Progenitor cell of endocrine pancreas (in vitro differentiated cells): Measurements from ENCODE around the gene GPR152. TPM values are rescaled to one million over a fixed set of nuclear protein-coding genes. Genes with fewer than 3 reads are reported as not detected.

Experiments used
- DNase-seq: peaks from one replicate; pipeline ENCODE4 v3.0.0; 2021; ENCODE audit warnings: low spot score; ENCODE audit not compliant: unreplicated experiment
- H3K27ac Mint-ChIP-seq: 2 replicates; pipeline ENCODE4 v1.8.0; 2021; ENCODE audit warnings: mild to moderate bottlenecking, moderate library complexity, mixed read lengths
- H3K27me3 Mint-ChIP-seq: 2 replicates; pipeline ENCODE4 v1.8.0; 2021; ENCODE audit warnings: mixed read lengths
- H3K36me3 Mint-ChIP-seq: 2 replicates; pipeline ENCODE4 v1.8.0; 2022; ENCODE audit warnings: mixed read lengths; ENCODE audit not compliant: insufficient read depth
- H3K4me1 Mint-ChIP-seq: 2 replicates; pipeline ENCODE4 v1.8.0; 2021; ENCODE audit warnings: low read depth, mixed read lengths
- H3K4me3 Mint-ChIP-seq: 2 replicates; pipeline ENCODE4 v1.8.0; 2021; ENCODE audit warnings: low read depth, mild to moderate bottlenecking, moderate library complexity, mixed read lengths
- H3K9me3 Mint-ChIP-seq: 2 replicates; pipeline ENCODE4 v1.8.0; 2021; ENCODE audit warnings: low read depth, mixed read lengths
- CTCF ChIP-seq: fragments of 200-600 bp; sonication (generic); IDR thresholded peaks from one replicate; pipeline ENCODE4 v1.5.0; 2021; ENCODE audit warnings: antibody characterized with exemption, mild to moderate bottlenecking; ENCODE audit not compliant: unreplicated experiment
- total RNA-seq: library from RNA; stranded (reverse); gene quantifications from 2 replicates; pipeline ENCODE4 v1.2.1, GENCODE V29; 2021

GPR152 gene
- total RNA-seq, 1 donor from 2014 or later, result not detected

- Mint-ChIP-seq H3K27ac (no peak overlapping the region), H3K36me3 (no peaks in the 10 kb centered on the region), H3K4me1 (peaks cover 3% of the 10 kb centered on the region), H3K9me3 (no peaks in the 10 kb centered on the region), H3K27me3 (peaks cover 15% of the 10 kb centered on the region), H3K4me3 (peak overlapping the region; percentile 57)
- TF ChIP-seq CTCF, result no peak
- no peak for DNase-seq
Measured at GRCh38 chr11:67420147-67420645, 32.3 kb downstream of the GPR152 start.

- H3K9me3 Mint-ChIP-seq, result no peaks in the 10 kb centered on the region
- no peaks in the 10 kb centered on the region for H3K36me3 Mint-ChIP-seq
- no peak overlapping the region for H3K27ac Mint-ChIP-seq
- no peak for DNase-seq
- H3K4me3 Mint-ChIP-seq, result no peak overlapping the region
- H3K4me1 Mint-ChIP-seq, result peaks cover 3% of the 10 kb centered on the region
- peaks cover 15% of the 10 kb centered on the region for H3K27me3 Mint-ChIP-seq
- TF ChIP-seq CTCF, result no peak
Measured at GRCh38 chr11:67419325-67420049, 33.0 kb downstream of the GPR152 start.

GRCh38 chr11:67418476-67419281 is 33.9 kb downstream of the GPR152 start:
- H3K4me3 Mint-ChIP-seq, result no peak overlapping the region

GRCh38 chr11:67417425-67417824 is 35.1 kb downstream of the GPR152 start:
- TF ChIP-seq CTCF, result no peak
- DNase-seq, result no peak
- peaks cover 27% of the 10 kb centered on the region for H3K27me3 Mint-ChIP-seq
- no peak overlapping the region for H3K4me3 Mint-ChIP-seq
- peaks cover 5% of the 10 kb centered on the region for H3K4me1 Mint-ChIP-seq
- no peaks in the 10 kb centered on the region for H3K9me3 Mint-ChIP-seq
- H3K27ac Mint-ChIP-seq, result no peak overlapping the region
- no peaks in the 10 kb centered on the region for H3K36me3 Mint-ChIP-seq

More at GRCh38 chr11:67418476-67419281, 33.9 kb downstream of the GPR152 start:
- no peak overlapping the region for H3K27ac Mint-ChIP-seq
- no peaks in the 10 kb centered on the region for H3K9me3 Mint-ChIP-seq
- H3K36me3 Mint-ChIP-seq, result no peaks in the 10 kb centered on the region
- no peak for DNase-seq
- H3K4me1 Mint-ChIP-seq, result peaks cover 3% of the 10 kb centered on the region
- H3K27me3 Mint-ChIP-seq, result peaks cover 15% of the 10 kb centered on the region
- no peak for TF ChIP-seq CTCF
